Keratinocyte (primary cell): ENCODE data around the gene SLC39A11. TPM values are rescaled to one million over a fixed set of nuclear protein-coding genes. Genes with fewer than 3 reads are reported as not detected.

ENCODE experiments used
- DNase-seq: peaks from one replicate; pipeline ENCODE4 v3.0.0-alpha.2; 2011; ENCODE audit warnings: low read depth, missing footprints, low spot score
- FAIRE-seq: peaks from 2 replicates; lab custom pipeline; 2011; peaks lifted over from hg19 to GRCh38; lab: Jason Lieb, UNC
- H2AFZ ChIP-seq: 2 replicates; pipeline ENCODE4 v1.6.0; 2012; ENCODE audit warnings: low read length, control low read depth, inconsistent platforms; ENCODE audit not compliant: control insufficient read depth
- H3K27ac ChIP-seq: 2 replicates; pipeline ENCODE4 v1.5.1; 2011; ENCODE audit warnings: low read length; ENCODE audit not compliant: control insufficient read depth, insufficient read depth
- H3K27me3 ChIP-seq: 3 replicates; pipeline ENCODE4 v1.6.0; 2011; ENCODE audit warnings: low read length; ENCODE audit not compliant: control insufficient read depth, insufficient read depth; ENCODE audit errors: extremely low read depth
- H3K36me3 ChIP-seq, 2 experiments: 2 replicates in 1 of 2; 3 replicates in 1 of 2; pipeline ENCODE4 v1.5.1; 2011; ENCODE audit warnings: low read length in 2 of 2, mild to moderate bottlenecking in 1 of 2; ENCODE audit not compliant: control insufficient read depth in 2 of 2, insufficient read depth in 2 of 2; ENCODE audit errors: extremely low read depth in 1 of 2
- H3K4me1 ChIP-seq: 3 replicates; pipeline ENCODE4 v1.5.1; 2011; ENCODE audit warnings: low read length; ENCODE audit not compliant: control insufficient read depth, insufficient read depth; ENCODE audit errors: extremely low read depth
- H3K4me2 ChIP-seq: 3 replicates; pipeline ENCODE4 v1.6.0; 2011; ENCODE audit warnings: low read depth, low read length; ENCODE audit not compliant: control insufficient read depth, insufficient read depth; ENCODE audit errors: extremely low read depth
- H3K4me3 ChIP-seq, 3 experiments: fragments of 200-600 bp in 1 of 3; sonication (generic) in 1 of 3; 2 replicates in 2 of 3; 3 replicates in 1 of 3; pipeline ENCODE4 v1.5.1; 2011 to 2016; ENCODE audit warnings: low read length in 3 of 3, mild to moderate bottlenecking in 3 of 3, control low read depth in 2 of 3, inconsistent platforms in 1 of 3, low read depth in 1 of 3, mixed read lengths in 1 of 3, mixed run types in 1 of 3, moderate library complexity in 1 of 3; ENCODE audit not compliant: control insufficient read depth in 2 of 3, insufficient read depth in 2 of 3; ENCODE audit errors: extremely low read depth in 1 of 3
- H3K79me2 ChIP-seq: 2 replicates; pipeline ENCODE4 v1.6.0; 2012; ENCODE audit warnings: low read length; ENCODE audit not compliant: control insufficient read depth, insufficient read depth
- H3K9ac ChIP-seq: 3 replicates; pipeline ENCODE4 v1.6.0; 2011; ENCODE audit warnings: low read length; ENCODE audit not compliant: control insufficient read depth, insufficient read depth; ENCODE audit errors: extremely low read depth
- H3K9me1 ChIP-seq: 3 replicates; pipeline ENCODE4 v1.6.0; 2011; ENCODE audit warnings: low read length; ENCODE audit not compliant: control insufficient read depth, insufficient read depth; ENCODE audit errors: extremely low read depth
- H3K9me3 ChIP-seq: 2 replicates; pipeline ENCODE4 v1.5.1; 2012; ENCODE audit warnings: low read depth, low read length; ENCODE audit not compliant: control insufficient read depth
- H4K20me1 ChIP-seq: 3 replicates; pipeline ENCODE4 v1.6.0; 2011; ENCODE audit warnings: low read length; ENCODE audit not compliant: control insufficient read depth, insufficient read depth; ENCODE audit errors: extremely low read depth
- EZH2 ChIP-seq: IDR thresholded peaks from one replicate; pipeline ENCODE4 v1.6.1; 2012; ENCODE audit warnings: inconsistent platforms, mild to moderate bottlenecking, low read length, moderate library complexity
- dilution Hi-C: fragments of 300-500 bp; cut with MboI; formaldehyde crosslinking; loops from one replicate; pipeline ENCODE4 v1.7.0; 2020; ENCODE audit warnings: low sequenced_read_pairs; ENCODE audit not compliant: extremely low pct_ligation_motif_present
- polyA plus RNA-seq, 5 experiments: library from polyadenylated mRNA; depleted of rRNA in 3 of 5; stranded (reverse) in 3 of 5; stranded (forward) in 1 of 5; unstranded in 1 of 5; fragments of >200 nt; gene quantifications; 1 replicate in 1 of 5; 2 replicates in 3 of 5; 3 replicates in 1 of 5; pipeline versions ENCODE4 v1.2.1 to v1.2.3, GENCODE V29; 2011 to 2012; ENCODE audit warnings: missing spikeins in 2 of 5, low read depth in 1 of 5, low replicate concordance in 1 of 5
- TF ChIP-seq, protein P1 (sequence below), 3 experiments: IDR thresholded peaks in 1 of 3; conservative IDR thresholded peaks in 1 of 3; optimal IDR thresholded peaks in 1 of 3; 2 replicates in 2 of 3; 3 replicates in 1 of 3; pipeline versions ENCODE3 to v1.5.1; 2011; ENCODE audit warnings: low read length in 3 of 3, mild to moderate bottlenecking in 3 of 3, moderate library complexity in 2 of 3, control low read depth in 1 of 3, inconsistent platforms in 1 of 3; ENCODE audit not compliant: insufficient read depth in 2 of 3; ENCODE audit errors: extremely low read depth in 1 of 3

SLC39A11 gene
- polyA plus RNA-seq, 1 donor (not counting 4 experiments of a cell fraction or from before 2014, with no cell fraction given), result 11.5 TPM

DNA sequence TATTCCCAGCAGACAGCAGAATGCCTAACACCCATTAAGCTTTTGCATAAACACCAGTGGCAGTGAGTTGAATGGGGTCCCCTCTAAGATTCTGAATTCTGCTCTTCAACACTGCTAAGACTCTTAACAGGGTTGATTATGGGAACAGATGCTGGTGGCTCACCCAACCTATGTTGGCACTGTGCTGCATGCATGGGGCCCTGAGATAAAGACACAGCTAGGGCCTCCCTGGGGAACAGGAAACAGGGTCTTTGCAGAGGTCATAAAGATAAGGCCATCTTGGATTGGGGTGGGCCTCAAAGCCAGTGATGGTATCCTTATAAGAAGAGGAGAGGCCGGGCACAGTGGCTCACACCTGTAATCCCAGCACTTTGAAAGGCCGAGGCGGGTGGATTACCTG lies 190.8 kb downstream of the SLC39A11 start:
- Histone ChIP-seq H3K27me3 (no peaks in the 10 kb centered on the region), H2AFZ (no peak overlapping the region), H3K4me2 (no peak overlapping the region), H3K9ac (no peak overlapping the region), H3K9me1 (no peaks in the 10 kb centered on the region), H3K9me3 (no peaks in the 10 kb centered on the region), H3K36me3 (peaks cover 0 to 2% of the 10 kb centered on the region in 2 experiments), H3K4me1 (no peaks in the 10 kb centered on the region), H3K79me2 (no peaks in the 10 kb centered on the region), H3K27ac (no peak overlapping the region), H3K4me3 (no peak overlapping the region), H4K20me1 (no peaks in the 10 kb centered on the region)
- FAIRE-seq, result no peak
- no peak for DNase-seq
- dilution Hi-C loops, result no loop called here
- TF ChIP-seq EZH2, result no peak
- TF ChIP-seq, protein P1, sequence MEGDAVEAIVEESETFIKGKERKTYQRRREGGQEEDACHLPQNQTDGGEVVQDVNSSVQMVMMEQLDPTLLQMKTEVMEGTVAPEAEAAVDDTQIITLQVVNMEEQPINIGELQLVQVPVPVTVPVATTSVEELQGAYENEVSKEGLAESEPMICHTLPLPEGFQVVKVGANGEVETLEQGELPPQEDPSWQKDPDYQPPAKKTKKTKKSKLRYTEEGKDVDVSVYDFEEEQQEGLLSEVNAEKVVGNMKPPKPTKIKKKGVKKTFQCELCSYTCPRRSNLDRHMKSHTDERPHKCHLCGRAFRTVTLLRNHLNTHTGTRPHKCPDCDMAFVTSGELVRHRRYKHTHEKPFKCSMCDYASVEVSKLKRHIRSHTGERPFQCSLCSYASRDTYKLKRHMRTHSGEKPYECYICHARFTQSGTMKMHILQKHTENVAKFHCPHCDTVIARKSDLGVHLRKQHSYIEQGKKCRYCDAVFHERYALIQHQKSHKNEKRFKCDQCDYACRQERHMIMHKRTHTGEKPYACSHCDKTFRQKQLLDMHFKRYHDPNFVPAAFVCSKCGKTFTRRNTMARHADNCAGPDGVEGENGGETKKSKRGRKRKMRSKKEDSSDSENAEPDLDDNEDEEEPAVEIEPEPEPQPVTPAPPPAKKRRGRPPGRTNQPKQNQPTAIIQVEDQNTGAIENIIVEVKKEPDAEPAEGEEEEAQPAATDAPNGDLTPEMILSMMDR (optimal IDR thresholded peaks at IDR 0.05 in 1 of 3, IDR thresholded peaks at IDR 0.05 in 1 of 3, conservative IDR thresholded peaks at IDR 0.05 in 1 of 3; ENCODE audit: extremely low read depth in 1 of 3, insufficient read depth in 2 of 3, low read length in 3 of 3), result no peak

DNA sequence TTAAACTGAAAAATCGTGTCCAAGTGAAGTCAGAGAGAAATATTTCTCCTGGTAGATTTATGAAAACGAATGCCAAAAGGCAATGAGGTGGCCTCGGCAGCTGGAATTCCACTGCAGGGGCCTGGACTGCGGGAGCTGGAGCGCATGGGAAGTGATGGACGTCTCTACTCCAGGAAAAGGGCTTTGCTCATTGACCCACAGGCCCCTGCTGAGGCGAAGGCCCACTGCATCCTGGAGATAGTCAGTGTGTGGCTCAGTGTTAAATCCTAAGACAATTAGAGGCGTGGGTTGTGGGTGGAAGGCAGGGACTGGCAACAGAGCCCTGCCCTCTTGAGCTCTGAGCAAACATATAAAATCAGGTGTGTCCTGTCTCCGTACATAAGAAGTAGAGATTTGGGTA lies 191.4 kb downstream of the SLC39A11 start:
- Histone ChIP-seq H3K79me2 (no peaks in the 10 kb centered on the region), H3K9me3 (no peaks in the 10 kb centered on the region), H2AFZ (no peak overlapping the region), H3K9ac (no peak overlapping the region), H3K4me3 (no peak overlapping the region), H3K4me2 (no peak overlapping the region), H3K27me3 (no peaks in the 10 kb centered on the region), H3K36me3 (peaks cover 0 to 2% of the 10 kb centered on the region in 2 experiments), H4K20me1 (no peaks in the 10 kb centered on the region), H3K27ac (no peak overlapping the region), H3K4me1 (no peaks in the 10 kb centered on the region), H3K9me1 (no peaks in the 10 kb centered on the region)
- TF ChIP-seq, protein P1 (optimal IDR thresholded peaks at IDR 0.05 in 1 of 3, IDR thresholded peaks at IDR 0.05 in 1 of 3, conservative IDR thresholded peaks at IDR 0.05 in 1 of 3; ENCODE audit: extremely low read depth in 1 of 3, insufficient read depth in 2 of 3, low read length in 3 of 3), result no peak
- TF ChIP-seq EZH2, result no peak
- dilution Hi-C loops, result no loop called here
- DNase-seq (no peak), FAIRE-seq (no peak)
